HepG2 (cell line): ENCODE measurements around the gene ELF2. TPM values are rescaled to one million over a fixed set of nuclear protein-coding genes. Genes with fewer than 3 reads are reported as not detected.

Experiments used
- ADNP ChIP-seq: sonication (generic); formaldehyde crosslinking; IDR thresholded peaks from 2 replicates; pipeline ENCODE4 v1.4.0; 2020; ENCODE audit warnings: missing genetic modification reagents
- FOXP1 ChIP-seq, 2 experiments: fragments of 450-650 bp in 1 of 2; IDR thresholded peaks; 2 replicates each; pipeline ENCODE4 v1.6.1; 2017 to 2018; ENCODE audit warnings: antibody characterized with exemption in 1 of 2
- MED1 ChIP-seq: sonication (generic); formaldehyde crosslinking; IDR thresholded peaks from 2 replicates; pipeline ENCODE4 v1.4.0; 2020; ENCODE audit warnings: missing genetic modification reagents
- MEF2D ChIP-seq: sonication (generic); formaldehyde crosslinking; IDR thresholded peaks from 2 replicates; pipeline ENCODE4 v1.5.1; 2020; ENCODE audit warnings: mild to moderate bottlenecking, missing genetic modification reagents
- RORA ChIP-seq: sonication (generic); formaldehyde crosslinking; IDR thresholded peaks from 2 replicates; pipeline ENCODE4 v1.5.0; 2020; ENCODE audit warnings: mild to moderate bottlenecking, missing genetic modification reagents, moderate library complexity
- SCMH1 ChIP-seq: sonication (generic); formaldehyde crosslinking; IDR thresholded peaks from 2 replicates; pipeline ENCODE4 v1.9.0; 2021; ENCODE audit warnings: missing genetic modification reagents, mild to moderate bottlenecking, borderline replicate concordance
- ZNF383 ChIP-seq: sonication (generic); formaldehyde crosslinking; IDR thresholded peaks from 2 replicates; pipeline ENCODE4 v1.4.0; 2020; ENCODE audit warnings: missing genetic modification reagents, mild to moderate bottlenecking, borderline replicate concordance
- ZNF562 ChIP-seq: sonication (generic); formaldehyde crosslinking; IDR thresholded peaks from 2 replicates; pipeline ENCODE4 v1.8.0; 2022; ENCODE audit warnings: missing genetic modification reagents, borderline replicate concordance
- ZNF569 ChIP-seq: sonication (generic); formaldehyde crosslinking; IDR thresholded peaks from 2 replicates; pipeline ENCODE4 v1.5.0; 2020; ENCODE audit warnings: mild to moderate bottlenecking, missing genetic modification reagents, moderate library complexity, borderline replicate concordance
- polyA plus RNA-seq, 8 experiments: library from polyadenylated mRNA; depleted of rRNA in 3 of 8; stranded (reverse) in 7 of 8; unstranded in 1 of 8; fragments of >200 nt; fragmentation: Illumina TruSeq in 4 of 8; extraction: Trizol in 4 of 8; gene quantifications; 2 replicates each; pipeline versions ENCODE4 v1.2.1 to v1.2.3, GENCODE V29; 2011 to 2016; ENCODE audit warnings: low read depth in 4 of 8, missing spikeins in 1 of 8, mixed read lengths in 1 of 8; ENCODE audit not compliant: insufficient read depth in 1 of 8
- total RNA-seq, 5 experiments: library from RNA; depleted of rRNA; stranded (reverse); fragments of >200 nt; fragmentation: Illumina TruSeq; extraction: Trizol; gene quantifications; 2 replicates each; pipeline ENCODE4 v1.2.3, GENCODE V29; 2016; ENCODE audit warnings: low read depth in 1 of 5
- TF ChIP-seq, protein P1 (sequence below), 2 experiments: fragments of 450-650 bp in 1 of 2; sonication (generic) in 1 of 2; formaldehyde crosslinking in 1 of 2; IDR thresholded peaks; 2 replicates each; pipeline versions ENCODE4 v1.6.1 to v1.8.0; 2016 to 2022; ENCODE audit warnings: antibody characterized with exemption in 1 of 2, mild to moderate bottlenecking in 1 of 2, missing genetic modification reagents in 1 of 2
- TF ChIP-seq, protein P2 (sequence below): sonication (generic); IDR thresholded peaks from 2 replicates; pipeline ENCODE4 v1.6.1; 2016; ENCODE audit warnings: low read depth, borderline replicate concordance
- TF ChIP-seq, protein P3 (sequence below): sonication (generic); formaldehyde crosslinking; IDR thresholded peaks from 2 replicates; pipeline ENCODE4 v1.4.0; 2020; ENCODE audit warnings: missing genetic modification reagents

Gene ELF2
- total and polyA plus RNA-seq, 2 of the 13 experiments (the other 11 are each of a cell fraction or from before 2014, with no cell fraction given): 28.6 to 35.4 TPM

DNA sequence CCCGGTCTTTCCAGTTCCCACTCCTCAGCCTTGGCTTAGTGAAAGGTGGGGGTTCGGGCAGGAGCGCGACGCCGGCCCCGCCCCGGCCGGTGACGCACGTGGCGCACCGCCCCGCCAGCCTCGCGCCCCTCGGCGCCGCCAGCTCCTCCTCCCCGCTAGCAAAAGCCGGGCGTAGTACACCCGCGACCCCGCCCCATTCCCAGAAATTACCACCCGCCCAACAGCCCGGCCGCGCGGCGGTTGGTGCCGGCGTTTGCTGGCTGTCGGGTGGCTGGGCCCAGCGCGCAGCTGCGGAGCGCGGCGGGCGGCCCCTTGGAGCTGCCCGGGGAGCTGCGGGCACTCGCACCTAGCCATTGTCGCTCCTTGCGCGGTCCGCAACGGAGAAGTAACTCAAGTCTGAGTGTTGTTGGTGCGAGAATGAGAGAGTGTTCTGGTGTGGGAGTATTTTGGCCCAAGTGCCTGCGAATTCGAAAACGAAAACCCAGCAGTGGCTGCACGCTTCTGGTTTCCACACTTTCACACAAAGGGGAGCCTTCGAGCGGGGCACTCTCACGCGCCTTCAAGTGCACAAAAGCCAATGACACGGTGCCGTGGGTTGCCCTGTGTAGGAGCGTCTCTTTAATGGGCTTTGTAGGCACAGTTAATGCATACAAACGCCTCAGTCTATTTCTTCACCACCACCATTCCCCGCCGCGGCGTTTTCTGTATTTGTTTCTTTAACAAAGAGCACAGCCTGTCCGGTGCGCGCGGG lies 1.0 kb upstream of the ELF2 start (continued):
- TF ChIP-seq, protein P1, sequence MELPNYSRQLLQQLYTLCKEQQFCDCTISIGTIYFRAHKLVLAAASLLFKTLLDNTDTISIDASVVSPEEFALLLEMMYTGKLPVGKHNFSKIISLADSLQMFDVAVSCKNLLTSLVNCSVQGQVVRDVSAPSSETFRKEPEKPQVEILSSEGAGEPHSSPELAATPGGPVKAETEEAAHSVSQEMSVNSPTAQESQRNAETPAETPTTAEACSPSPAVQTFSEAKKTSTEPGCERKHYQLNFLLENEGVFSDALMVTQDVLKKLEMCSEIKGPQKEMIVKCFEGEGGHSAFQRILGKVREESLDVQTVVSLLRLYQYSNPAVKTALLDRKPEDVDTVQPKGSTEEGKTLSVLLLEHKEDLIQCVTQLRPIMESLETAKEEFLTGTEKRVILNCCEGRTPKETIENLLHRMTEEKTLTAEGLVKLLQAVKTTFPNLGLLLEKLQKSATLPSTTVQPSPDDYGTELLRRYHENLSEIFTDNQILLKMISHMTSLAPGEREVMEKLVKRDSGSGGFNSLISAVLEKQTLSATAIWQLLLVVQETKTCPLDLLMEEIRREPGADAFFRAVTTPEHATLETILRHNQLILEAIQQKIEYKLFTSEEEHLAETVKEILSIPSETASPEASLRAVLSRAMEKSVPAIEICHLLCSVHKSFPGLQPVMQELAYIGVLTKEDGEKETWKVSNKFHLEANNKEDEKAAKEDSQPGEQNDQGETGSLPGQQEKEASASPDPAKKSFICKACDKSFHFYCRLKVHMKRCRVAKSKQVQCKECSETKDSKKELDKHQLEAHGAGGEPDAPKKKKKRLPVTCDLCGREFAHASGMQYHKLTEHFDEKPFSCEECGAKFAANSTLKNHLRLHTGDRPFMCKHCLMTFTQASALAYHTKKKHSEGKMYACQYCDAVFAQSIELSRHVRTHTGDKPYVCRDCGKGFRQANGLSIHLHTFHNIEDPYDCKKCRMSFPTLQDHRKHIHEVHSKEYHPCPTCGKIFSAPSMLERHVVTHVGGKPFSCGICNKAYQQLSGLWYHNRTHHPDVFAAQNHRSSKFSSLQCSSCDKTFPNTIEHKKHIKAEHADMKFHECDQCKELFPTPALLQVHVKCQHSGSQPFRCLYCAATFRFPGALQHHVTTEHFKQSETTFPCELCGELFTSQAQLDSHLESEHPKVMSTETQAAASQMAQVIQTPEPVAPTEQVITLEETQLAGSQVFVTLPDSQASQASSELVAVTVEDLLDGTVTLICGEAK (IDR thresholded peaks at IDR 0.05): no peak
- TF ChIP-seq, protein P1 (CRISPR knock-in tag; IDR thresholded peaks at IDR 0.05): peak; percentile 69; the same call in 1 of the 2 replicates
- TF ChIP-seq MED1 (CRISPR knock-in tag): peak; percentile 67; the same call in 1 of the 2 replicates
- no peak; the same call in 1 of the 2 replicates for TF ChIP-seq MEF2D
- TF ChIP-seq ZNF383: no peak
- TF ChIP-seq, protein P2, sequence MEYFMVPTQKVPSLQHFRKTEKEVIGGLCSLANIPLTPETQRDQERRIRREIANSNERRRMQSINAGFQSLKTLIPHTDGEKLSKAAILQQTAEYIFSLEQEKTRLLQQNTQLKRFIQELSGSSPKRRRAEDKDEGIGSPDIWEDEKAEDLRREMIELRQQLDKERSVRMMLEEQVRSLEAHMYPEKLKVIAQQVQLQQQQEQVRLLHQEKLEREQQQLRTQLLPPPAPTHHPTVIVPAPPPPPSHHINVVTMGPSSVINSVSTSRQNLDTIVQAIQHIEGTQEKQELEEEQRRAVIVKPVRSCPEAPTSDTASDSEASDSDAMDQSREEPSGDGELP: peak; percentile 12
- TF ChIP-seq, protein P3, sequence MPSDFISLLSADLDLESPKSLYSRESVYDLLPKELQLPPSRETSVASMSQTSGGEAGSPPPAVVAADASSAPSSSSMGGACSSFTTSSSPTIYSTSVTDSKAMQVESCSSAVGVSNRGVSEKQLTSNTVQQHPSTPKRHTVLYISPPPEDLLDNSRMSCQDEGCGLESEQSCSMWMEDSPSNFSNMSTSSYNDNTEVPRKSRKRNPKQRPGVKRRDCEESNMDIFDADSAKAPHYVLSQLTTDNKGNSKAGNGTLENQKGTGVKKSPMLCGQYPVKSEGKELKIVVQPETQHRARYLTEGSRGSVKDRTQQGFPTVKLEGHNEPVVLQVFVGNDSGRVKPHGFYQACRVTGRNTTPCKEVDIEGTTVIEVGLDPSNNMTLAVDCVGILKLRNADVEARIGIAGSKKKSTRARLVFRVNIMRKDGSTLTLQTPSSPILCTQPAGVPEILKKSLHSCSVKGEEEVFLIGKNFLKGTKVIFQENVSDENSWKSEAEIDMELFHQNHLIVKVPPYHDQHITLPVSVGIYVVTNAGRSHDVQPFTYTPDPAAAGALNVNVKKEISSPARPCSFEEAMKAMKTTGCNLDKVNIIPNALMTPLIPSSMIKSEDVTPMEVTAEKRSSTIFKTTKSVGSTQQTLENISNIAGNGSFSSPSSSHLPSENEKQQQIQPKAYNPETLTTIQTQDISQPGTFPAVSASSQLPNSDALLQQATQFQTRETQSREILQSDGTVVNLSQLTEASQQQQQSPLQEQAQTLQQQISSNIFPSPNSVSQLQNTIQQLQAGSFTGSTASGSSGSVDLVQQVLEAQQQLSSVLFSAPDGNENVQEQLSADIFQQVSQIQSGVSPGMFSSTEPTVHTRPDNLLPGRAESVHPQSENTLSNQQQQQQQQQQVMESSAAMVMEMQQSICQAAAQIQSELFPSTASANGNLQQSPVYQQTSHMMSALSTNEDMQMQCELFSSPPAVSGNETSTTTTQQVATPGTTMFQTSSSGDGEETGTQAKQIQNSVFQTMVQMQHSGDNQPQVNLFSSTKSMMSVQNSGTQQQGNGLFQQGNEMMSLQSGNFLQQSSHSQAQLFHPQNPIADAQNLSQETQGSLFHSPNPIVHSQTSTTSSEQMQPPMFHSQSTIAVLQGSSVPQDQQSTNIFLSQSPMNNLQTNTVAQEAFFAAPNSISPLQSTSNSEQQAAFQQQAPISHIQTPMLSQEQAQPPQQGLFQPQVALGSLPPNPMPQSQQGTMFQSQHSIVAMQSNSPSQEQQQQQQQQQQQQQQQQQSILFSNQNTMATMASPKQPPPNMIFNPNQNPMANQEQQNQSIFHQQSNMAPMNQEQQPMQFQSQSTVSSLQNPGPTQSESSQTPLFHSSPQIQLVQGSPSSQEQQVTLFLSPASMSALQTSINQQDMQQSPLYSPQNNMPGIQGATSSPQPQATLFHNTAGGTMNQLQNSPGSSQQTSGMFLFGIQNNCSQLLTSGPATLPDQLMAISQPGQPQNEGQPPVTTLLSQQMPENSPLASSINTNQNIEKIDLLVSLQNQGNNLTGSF (CRISPR knock-in tag): no peak
- no peak for TF ChIP-seq RORA (CRISPR knock-in tag)
- no peak for TF ChIP-seq FOXP1 (IDR thresholded peaks at IDR 0.05)
- no peak for TF ChIP-seq FOXP1 (CRISPR knock-in tag; IDR thresholded peaks at IDR 0.05)
- TF ChIP-seq SCMH1 (CRISPR knock-in tag): no peak
- TF ChIP-seq ADNP (CRISPR knock-in tag): no peak
- no peak for TF ChIP-seq ZNF569 (CRISPR knock-in tag)
- TF ChIP-seq ZNF562 (CRISPR knock-in tag): no peak
